ENCODE data around the gene PTPRB.

The PTPRB gene

DNA sequence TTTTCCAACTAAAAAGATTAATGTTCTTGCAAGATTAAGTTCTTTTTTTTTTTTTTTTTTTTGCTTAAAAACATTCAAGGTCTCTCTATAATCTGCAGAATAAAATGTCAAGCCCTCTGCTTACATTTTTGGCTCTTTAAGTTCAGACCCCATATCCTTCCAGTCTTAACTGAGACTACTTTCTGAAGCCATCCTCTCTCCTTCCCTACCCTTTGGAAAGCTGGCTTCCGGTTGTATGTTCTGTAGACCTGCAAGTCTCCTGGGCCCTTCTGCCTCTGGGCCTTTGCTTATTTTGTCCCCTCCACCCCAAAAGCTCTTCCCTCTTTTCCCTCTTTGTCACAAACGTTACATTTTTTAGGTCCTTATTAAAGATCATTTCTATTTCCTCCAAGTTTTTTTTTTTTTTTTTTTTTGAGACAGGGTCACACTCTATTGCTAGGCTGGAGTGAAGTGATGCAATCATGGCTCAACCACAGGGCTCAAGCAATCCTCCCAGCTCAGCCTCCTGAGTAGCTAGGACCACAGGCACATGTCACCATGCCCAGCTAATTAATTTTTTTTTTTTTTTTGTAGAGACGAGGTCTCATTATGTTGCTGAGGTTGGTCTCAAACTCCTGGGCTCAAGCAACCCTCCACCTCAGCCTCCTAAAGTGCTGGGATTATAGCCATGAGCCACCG is 46.5 kb downstream of the PTPRB start:
- DNase-seq, result no peak

DNA sequence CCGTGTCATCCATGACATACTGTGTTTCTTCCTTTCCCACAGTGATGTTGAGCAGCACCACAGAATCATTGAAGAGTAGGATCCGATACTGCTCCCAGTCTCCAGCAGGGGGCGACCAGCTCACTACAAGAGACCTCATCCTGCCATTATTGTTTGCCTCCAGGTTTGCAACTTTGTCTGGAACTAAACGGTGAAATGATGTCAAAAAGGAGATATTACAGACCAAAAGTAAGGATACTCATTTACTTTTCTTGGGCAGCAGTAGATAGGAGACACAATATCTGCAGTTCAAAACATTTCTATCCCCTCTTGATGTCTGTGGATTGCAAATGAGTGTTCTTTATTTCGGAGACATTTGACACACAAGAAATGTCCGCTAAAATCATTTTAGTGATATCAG is 47.2 kb downstream of the PTPRB start:
- DNase-seq, result peak; percentile 90

GRCh38 chr12:70584332-70584731 is 52.9 kb downstream of the PTPRB start:
- DNase-seq, result no peak

- no peak for DNase-seq
Measured at GRCh38 chr12:70583251-70583650, 54.0 kb downstream of the PTPRB start.

- DNase-seq, result no peak
Measured at GRCh38 chr12:70581208-70581607, 56.0 kb downstream of the PTPRB start.

DNA sequence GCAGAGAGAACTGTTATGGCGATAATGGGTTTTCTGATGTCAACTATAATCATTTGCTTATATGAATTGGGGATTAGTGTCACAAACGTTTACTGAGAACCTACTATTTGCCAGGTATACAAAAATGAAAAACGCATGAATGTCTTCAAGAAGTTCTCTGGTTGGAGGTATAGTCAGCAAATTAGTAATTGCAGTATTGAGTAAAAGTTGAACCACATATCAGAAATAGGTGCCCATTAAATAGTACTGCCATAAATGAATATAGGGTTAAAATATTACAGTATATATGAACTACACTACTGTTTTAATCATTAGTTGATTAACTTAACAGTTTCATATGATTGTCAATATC is 60.0 kb downstream of the PTPRB start:
- DNase-seq, result no peak

GRCh38 chr12:70576341-70577282 is 60.6 kb downstream of the PTPRB start:
- DNase-seq, result peak; percentile 93

GRCh38 chr12:70571705-70572268 is 65.4 kb downstream of the PTPRB start:
- no peak for DNase-seq

DNA sequence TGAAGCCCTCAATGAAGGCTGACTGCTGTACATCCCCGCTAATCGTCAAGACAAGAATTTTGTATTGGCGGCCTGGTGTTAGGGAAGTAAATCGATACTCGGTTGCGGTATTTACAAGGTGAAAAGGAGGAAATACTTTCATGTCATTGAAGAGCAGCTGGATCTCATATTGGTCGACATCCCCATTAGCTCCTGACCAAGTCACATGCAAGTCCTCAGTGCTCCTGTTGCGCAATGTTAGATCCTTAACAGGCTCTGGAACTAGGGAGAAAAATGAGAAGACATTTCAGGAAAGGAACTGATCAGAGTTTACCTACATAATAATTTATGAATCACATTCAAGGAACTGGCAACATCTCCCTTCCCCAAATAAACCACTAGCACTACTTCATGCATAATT is 66.2 kb downstream of the PTPRB start:
- no peak for DNase-seq

GRCh38 chr12:70561550-70561949 is 75.7 kb downstream of the PTPRB start:
- DNase-seq, result no peak

GRCh38 chr12:70560671-70561070 is 76.6 kb downstream of the PTPRB start:
- no peak for DNase-seq

DNA sequence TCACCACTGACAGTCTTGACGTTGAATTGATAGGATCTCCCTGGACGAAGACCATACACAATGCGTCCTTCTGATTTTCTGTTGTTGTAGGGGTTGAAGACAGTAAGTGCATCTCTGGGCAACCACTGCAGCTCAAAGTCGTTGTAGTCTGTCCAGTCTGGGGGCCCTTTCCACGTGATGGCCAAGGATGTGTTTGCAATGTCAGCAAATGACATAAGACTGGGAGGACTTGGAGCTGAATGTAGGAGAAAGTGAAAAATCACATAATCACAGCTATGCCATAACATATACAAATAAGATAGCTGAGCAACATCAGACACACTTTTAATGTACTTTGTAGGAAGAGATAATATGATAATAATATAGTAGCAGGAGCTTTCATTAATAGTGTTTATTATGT is 77.8 kb downstream of the PTPRB start:
- no peak for DNase-seq

- peak; percentile 38 for DNase-seq
Measured at GRCh38 chr12:70557583-70558191, 79.5 kb downstream of the PTPRB start.

- DNase-seq, result no peak
Measured at GRCh38 chr12:70556179-70556869, 80.9 kb downstream of the PTPRB start.

DNA sequence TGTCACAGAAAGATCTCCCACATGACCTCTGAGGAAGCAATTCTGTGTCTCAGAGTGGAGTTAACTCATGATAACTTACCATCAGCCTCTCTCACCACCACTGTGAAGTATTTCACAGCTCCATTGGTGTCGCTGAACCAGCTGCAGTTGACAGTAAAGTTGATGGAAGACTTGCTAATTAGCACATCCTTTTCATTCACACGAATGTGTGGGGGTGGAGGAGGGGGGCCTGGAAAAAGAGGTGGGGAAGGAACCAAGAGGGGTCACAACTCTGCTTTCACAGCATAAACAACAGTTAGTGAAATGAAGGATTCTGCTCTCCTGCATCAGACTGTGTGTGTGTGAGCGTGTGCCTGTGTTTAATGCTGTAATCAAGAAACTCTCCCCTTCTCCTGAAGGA is 82.1 kb downstream of the PTPRB start:
- DNase-seq, result no peak

- peak; percentile 51 for DNase-seq
Measured at GRCh38 chr12:70553391-70553859, 83.8 kb downstream of the PTPRB start.

DNA sequence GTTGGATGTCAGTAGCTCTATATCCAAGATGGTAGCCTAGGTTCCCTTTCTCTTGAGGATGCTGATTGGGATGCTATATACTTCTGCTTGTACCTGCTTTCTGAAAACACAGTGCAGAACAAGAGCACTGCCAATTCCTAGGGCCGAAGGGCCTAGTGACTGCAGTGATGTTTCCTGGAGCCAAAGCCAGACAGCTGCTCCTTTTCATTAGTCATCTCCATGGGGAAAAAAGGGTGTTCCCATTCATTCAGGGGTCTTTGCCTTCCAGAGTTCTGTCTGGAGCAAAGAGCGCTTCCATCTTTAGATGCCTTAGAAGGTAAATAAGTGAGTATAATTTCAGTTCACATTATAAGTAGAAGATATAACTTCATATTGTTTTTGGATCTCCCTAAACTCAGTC is 85.5 kb downstream of the PTPRB start:
- DNase-seq, result no peak

- no peak for DNase-seq
Measured at GRCh38 chr12:70550180-70550577, 87.0 kb downstream of the PTPRB start.

- DNase-seq, result peak; percentile 45
Measured at GRCh38 chr12:70549340-70550179, 87.7 kb downstream of the PTPRB start.

DNA sequence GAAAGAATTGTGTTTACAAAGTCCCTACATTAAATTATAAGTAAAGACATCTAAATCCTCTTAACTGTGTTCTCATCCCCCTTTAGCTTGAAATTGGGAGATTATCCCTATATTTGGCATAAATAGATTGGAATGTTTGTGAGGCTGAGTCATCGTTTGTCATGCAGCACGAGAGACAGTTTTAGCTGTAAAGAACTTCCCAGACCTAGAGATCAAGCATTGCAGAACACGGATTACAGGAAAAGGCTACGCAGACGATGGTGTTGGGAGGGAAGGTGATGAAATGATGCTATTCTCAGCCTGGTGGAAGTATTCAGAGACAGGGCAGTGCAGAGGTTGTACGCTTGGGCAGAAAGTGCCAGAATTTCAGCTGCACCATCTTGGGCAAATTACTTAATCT is 93.8 kb downstream of the PTPRB start:
- peak; percentile 65 for DNase-seq

GRCh38 chr12:70540996-70541395 is 96.2 kb downstream of the PTPRB start:
- peak; percentile 8 for DNase-seq

- DNase-seq, result no peak
Measured at GRCh38 chr12:70536650-70537049, 100.6 kb downstream of the PTPRB start.

Data from DMS53 (cell line).